Measurements from ENCODE around the gene B9D1. TPM values are rescaled to one million over a fixed set of nuclear protein-coding genes. Genes with fewer than 3 reads are reported as not detected.
A peak's percentile ranks its signal among the peaks of the same experiment; 100 is the strongest.
"Not testable (repeated sequence)": the region's sequence is repeated elsewhere in the genome, so short reads cannot be mapped to it uniquely, and the experiment has no call there.

Gene B9D1
- total RNA-seq, 1 donor from 2014 or later = 12.6 TPM

DNA sequence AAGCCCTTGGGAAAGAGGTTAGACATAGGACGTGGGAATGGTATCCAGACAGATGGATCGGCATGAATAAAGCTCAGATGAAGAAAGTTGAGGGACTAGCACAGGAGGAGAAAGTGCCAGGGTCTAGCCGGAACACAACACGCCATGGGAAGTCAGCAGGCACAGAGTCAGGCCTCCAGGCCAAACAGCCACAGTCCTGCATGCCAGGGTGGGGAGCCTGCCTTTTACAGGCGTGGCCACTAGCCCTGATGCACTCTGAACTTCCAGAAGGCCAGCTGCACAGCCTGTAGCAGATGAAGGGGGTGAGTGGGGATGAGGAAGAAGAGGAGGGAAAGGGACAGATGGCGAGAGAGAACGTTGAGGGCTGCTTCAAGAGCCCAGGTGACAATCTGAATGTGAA is 5.2 kb downstream of the B9D1 start:
- DNase-seq = no peak

- DNase-seq = no peak
These were observed 7.8 kb downstream of the B9D1 start for GRCh38 chr17:19354748-19355147.

- not testable (repeated sequence) for DNase-seq
These were observed 9.1 kb downstream of the B9D1 start for GRCh38 chr17:19353401-19353800.

- DNase-seq = no peak
These were observed 13.7 kb downstream of the B9D1 start for GRCh38 chr17:19348806-19349205.

DNA sequence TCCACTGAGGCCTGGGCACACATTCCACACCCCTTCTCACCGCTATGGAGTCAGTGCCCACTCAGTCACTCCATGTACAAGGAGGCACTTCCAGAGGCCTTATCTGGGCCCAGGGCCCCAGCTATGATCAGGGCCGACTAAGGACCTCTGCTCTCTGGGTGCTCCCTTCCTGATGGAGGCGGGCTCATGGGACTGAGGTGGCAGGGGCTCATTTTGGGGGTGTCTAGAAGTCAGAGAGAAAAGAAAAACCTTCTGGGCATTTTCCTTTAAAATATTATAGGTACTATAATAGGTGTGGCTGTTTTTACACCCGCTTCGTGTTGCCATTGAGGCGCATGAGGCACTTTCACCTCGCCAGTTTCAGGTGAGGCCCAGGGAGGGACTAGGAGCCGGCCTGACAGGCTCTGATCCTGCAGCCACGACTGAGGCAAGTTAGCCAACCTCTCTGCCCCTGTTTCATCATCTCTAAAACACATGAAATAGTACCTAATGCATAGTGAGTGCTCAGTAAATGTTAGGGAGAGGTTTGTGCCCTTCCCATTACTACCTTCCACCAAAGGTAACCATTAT is 14.4 kb downstream of the B9D1 start:
- DNase-seq = no peak

GRCh38 chr17:19347323-19348080 is 15.0 kb downstream of the B9D1 start:
- DNase-seq = no peak

- peak; percentile 75 for DNase-seq
These were observed 15.9 kb downstream of the B9D1 start for GRCh38 chr17:19346351-19347255.

GRCh38 chr17:19345486-19346350 is 16.8 kb downstream of the B9D1 start:
- DNase-seq = no peak

- no peak for DNase-seq
These were observed 17.5 kb downstream of the B9D1 start for GRCh38 chr17:19345067-19345460.

DNA sequence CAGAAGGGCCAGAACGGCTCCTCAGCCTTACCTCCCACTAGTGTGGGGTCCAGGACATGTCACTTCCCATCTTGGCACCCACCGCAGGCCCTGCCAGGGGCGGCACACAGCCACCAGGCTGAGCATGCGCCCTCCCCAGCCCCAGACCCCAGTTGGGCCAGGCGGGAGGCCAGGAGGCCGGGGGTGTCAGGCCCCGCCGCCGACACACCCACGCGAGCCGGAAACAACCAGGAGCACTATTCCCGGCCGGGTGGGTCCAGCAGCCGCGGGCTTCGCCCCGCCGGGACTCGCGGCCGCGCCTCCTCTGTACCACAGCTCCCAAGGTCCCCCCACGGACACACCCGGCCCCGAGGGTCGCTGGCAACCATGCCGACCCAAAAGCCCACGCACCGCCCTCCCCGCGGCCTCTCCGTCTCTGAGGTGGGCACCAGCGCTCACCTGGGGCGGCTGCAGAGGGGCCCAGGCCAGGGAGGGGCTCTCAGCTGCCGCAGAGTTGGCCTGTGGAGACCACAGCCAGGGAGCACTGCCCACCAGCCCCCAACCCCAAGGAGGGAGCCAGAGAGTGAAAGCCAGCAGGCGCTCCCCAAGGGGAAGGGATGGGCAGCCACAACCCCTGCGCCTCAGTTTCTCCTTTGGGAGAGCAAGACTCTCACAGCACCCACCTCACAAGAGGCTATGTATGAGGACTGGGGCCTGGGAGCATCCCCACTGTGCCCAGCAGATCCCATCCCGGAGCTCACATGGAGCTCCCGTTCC is 18.0 kb downstream of the B9D1 start:
- DNase-seq = no peak

GRCh38 chr17:19343671-19344151 is 18.8 kb downstream of the B9D1 start:
- no peak for DNase-seq

DNA sequence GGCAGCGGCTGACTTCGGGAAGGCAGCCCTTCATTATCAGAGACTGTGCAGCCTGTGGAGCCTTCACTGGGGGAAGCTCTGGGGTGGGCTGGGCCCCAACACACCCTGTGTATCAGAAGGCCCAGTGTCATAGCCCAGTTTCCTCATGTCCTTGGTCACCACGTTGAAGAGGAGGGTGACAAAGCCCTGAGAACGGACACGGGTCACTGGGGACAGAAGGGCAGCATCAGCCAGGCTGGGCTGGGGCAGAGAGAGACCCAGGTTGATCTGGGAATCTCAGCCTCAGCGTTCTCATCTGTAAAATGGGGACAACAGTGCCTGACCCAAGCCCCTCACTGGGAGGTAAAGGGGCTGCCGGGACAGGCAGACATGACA is 19.3 kb downstream of the B9D1 start:
- DNase-seq = no peak

DNA sequence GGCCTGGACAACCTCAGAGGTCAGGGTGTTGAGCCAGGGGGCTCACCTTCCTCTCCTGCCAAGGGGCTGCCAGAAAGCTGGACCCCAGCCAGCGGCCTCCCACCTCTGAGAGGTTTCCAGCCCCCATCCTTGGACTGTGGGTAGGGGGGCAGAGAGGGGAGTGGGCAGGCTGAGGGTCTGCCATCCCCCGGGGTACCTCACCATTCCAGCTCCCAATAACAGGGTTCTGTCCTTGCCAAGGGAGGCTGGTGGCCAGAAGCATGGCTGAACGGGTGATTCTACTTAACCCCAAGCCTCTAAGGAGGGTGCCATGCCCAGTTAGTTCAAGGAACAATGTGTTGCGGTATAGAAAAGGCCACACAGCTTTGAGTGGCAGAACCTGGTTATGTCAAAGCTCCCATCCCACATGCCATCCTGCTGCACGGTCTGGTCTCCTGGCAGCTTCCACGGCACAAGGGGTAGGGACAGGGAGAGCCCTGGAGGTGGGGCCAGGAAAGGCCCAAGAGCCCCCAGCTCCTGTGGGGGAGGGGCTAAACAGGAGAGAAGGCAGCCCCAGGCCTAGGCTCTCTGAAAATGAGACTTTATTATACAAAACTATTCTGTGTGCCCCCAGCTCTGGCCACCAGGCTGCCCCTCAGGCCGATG is 19.8 kb downstream of the B9D1 start:
- DNase-seq = no peak

DNA sequence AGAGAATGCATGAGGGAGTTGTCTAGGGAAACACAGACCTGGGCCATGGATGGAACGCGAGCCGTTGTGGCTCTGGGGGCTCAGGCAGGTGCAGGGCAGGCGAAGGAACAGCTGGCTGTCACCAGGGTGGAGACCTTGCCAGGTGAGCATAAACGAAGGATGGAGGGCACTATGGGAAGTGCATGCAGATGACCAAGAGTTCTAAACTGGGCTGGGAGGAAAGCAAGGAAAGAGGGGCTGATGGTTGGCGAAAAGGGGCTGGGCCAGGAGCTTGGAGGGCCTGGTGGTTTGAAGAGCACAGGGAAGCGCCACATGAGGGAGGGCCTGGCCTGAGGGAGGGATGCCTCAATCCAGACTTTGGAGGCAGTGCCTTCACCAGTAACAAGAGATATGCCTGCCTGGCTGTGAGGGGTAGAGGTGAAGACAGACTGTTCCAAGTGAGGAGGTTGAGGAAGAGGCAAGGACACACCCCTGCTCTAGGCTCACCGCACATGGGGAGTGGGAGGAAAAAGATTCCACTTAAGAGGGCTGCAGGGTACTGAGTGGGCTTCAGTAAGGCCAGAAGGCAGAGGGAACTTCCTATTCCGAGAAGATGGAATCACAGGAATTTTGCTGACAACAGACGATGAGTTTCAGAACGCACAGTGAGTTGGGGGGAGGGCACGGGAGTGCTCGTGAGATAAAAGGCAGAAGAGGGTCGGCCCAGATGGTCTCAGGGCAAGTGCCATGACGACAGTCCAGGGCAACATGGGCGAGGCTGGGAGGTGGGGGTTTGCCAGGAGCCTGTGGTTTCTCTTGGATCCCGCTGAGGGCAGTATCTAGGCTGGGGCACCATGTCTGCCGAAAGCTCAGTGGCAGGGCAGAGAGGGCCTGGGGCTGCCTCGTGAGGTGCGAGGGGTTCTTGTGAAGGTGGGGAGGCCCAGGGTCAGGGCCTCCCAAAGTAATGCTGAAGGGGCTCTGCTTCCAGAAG is 20.6 kb downstream of the B9D1 start:
- no peak for DNase-seq

- DNase-seq = no peak
These were observed 21.3 kb downstream of the B9D1 start for GRCh38 chr17:19341211-19341631.

GRCh38 chr17:19339341-19339815 is 23.1 kb downstream of the B9D1 start:
- DNase-seq = no peak

DNA sequence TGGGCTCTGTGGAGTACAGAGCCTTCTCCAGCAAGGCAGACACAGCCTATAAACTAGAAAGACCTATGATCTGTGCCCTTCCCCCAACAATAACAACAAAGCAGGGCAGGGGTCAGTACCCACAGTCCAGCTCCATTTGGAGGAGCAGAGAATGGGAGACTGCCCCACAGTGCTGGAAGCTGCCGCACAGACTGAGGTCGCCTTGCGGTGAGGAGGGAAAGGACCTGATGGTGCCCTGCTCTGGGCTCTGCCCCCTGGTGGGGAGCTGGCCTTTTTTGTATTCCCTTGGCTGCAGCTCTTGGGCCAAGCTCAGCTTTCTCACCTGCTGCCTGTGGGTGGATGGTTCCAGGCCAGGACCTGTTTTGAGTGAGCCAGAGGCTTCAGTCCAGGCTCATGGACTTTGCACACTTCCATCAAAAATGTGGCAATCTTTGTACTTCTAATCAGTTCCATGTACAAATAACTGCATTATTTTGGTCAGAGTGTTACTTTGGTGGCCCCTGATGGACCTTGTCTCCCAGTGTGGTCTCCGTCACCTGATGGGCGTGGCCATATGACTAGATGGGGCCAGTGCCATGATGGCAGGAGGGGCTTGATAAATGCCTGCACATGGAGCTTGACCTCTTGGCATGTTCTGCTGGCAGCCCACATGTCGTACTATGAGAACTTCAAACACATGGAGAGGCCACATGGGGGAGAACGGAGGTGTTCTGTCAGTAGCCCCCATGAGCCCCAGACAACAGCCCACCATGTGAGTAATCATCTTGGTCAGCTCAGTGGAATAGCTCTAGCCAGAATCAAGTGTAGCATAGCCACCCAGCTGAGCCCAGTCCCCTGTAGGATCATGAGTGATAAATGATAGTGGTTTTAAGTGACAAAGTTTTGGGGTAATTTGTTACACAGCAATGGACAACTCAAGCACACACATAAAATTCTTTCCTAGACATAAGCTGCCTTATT is 24.2 kb downstream of the B9D1 start:
- peak; percentile 82 for DNase-seq

- DNase-seq = no peak
These were observed 24.9 kb downstream of the B9D1 start for GRCh38 chr17:19337712-19338023.
